Transverse colon (tissue), 4 donors: ENCODE measurements around the gene CHST5. TPM values are rescaled to one million over a fixed set of nuclear protein-coding genes. Genes with fewer than 3 reads are reported as not detected.

Experiments used
- DNase-seq: peaks from one replicate; pipeline ENCODE4 v3.0.0-alpha.2; 2019
- H3K27ac ChIP-seq, 4 donors: fragments of 200-600 bp; sonication (generic); 2 replicates each; pipeline ENCODE4 v1.5.1; 2016 to 2018; ENCODE audit warnings: inconsistent platforms in 4 of 4
- H3K27me3 ChIP-seq: fragments of 200-600 bp; sonication (generic); 2 replicates; pipeline ENCODE4 v1.5.1; 2017; ENCODE audit warnings: inconsistent platforms
- H3K36me3 ChIP-seq, 4 donors: fragments of 200-600 bp; sonication (generic); 2 replicates each; pipeline ENCODE4 v1.5.1; 2017 to 2019; ENCODE audit warnings: inconsistent platforms in 4 of 4
- H3K4me1 ChIP-seq, 4 donors: fragments of 200-600 bp; sonication (generic); 2 replicates each; pipeline ENCODE4 v1.5.1; 2017 to 2020; ENCODE audit warnings: inconsistent platforms in 4 of 4
- H3K4me3 ChIP-seq, 4 donors: fragments of 200-600 bp; sonication (generic); 1 replicate in 1 of 4; 2 replicates in 3 of 4; pipeline versions ENCODE4 v1.5.1 to v1.6.1; 2017 to 2019; ENCODE audit warnings: inconsistent platforms in 4 of 4
- H3K9me3 ChIP-seq, 2 donors: fragments of 200-600 bp; sonication (generic); 2 replicates each; pipeline ENCODE4 v1.5.1; 2017 to 2019; ENCODE audit warnings: inconsistent platforms in 2 of 2
- CTCF ChIP-seq, 5 experiments: fragments of 200-600 bp in 3 of 5; fragments of 450-650 bp in 2 of 5; sonication (generic) in 3 of 5; IDR thresholded peaks; 1 replicate in 2 of 5; 2 replicates in 3 of 5; pipeline ENCODE4 v1.5.1; 2016 to 2017; ENCODE audit warnings: antibody characterized with exemption in 5 of 5, inconsistent platforms in 3 of 5, mild to moderate bottlenecking in 2 of 5, moderate library complexity in 1 of 5
- EP300 ChIP-seq: sonication (generic); formaldehyde crosslinking; IDR thresholded peaks from one replicate; pipeline ENCODE4 v1.6.1; 2017; ENCODE audit warnings: antibody characterized with exemption, low read depth
- POLR2A ChIP-seq: fragments of 450-650 bp; IDR thresholded peaks from one replicate; pipeline ENCODE4 v1.6.1; 2016; ENCODE audit warnings: antibody characterized with exemption, mild to moderate bottlenecking, moderate library complexity
- POLR2AphosphoS5 ChIP-seq, 3 donors: sonication (generic); formaldehyde crosslinking; IDR thresholded peaks; one replicate each; pipeline ENCODE4 v1.6.1; 2016; ENCODE audit warnings: antibody characterized with exemption in 3 of 3
- WGBS, 2 donors: methylation state at CpG; one replicate each; pipeline ENCODE4 v1.1.5; 2018; ENCODE audit warnings: low coverage in 1 of 2; 5-methylcytosine and 5-hydroxymethylcytosine counted together
- in situ Hi-C, 4 donors: fragments of 200-750 bp; cut with MboI; loops; one replicate each; pipeline versions ENCODE4 v1.15.0 to v1.15.1; 2017; ENCODE audit warnings: low sequenced_read_pairs in 3 of 4, low pct_ligation_motif_present in 1 of 4, low pct_unique_long_range_greater_than_20kb in 1 of 4
- intact Hi-C: fragments of 100-400 bp; cut with DNase I; formaldehyde crosslinking; loops from one replicate; pipeline ENCODE4 v1.15.1; 2023; ENCODE audit warnings: low total_unique reads
- total RNA-seq, 4 donors: library from RNA; depleted of rRNA; stranded (reverse); fragments of >200 nt; gene quantifications; one replicate each; pipeline ENCODE4 v1.1.0, GENCODE V29; 2016

The CHST5 gene
- total RNA-seq, 4 donors from 2014 or later, result 17.6 to 52.0 (median 33.8) TPM

- WGBS, 2 donors, result 83 to 86% methylated on average over 1 to 8 of the region's 8 CpGs
- no peak overlapping the region for H3K27ac ChIP-seq
- no peak overlapping the region for H3K4me3 ChIP-seq
These were observed 3.7 kb downstream of the CHST5 start for GRCh38 chr16:75532142-75532765.

GRCh38 chr16:75529959-75530358, 5.9 kb downstream of the CHST5 start:
- Histone ChIP-seq H3K27me3 (no peaks in the 10 kb centered on the region), H3K27ac (no peak overlapping the region), H3K4me1 (peaks cover 3 to 19% (median 12%) of the 10 kb centered on the region in 4 donors), H3K4me3 (no peak overlapping the region), H3K36me3 (no peaks in the 10 kb centered on the region), H3K9me3 (no peaks in the 10 kb centered on the region)
- TF ChIP-seq EP300, result no peak
- TF ChIP-seq POLR2AphosphoS5 (IDR thresholded peaks at IDR 0.05), result no peak
- TF ChIP-seq POLR2A, result no peak
- TF ChIP-seq CTCF (IDR thresholded peaks at IDR 0.05), result no peak
- no peak for DNase-seq
- WGBS, 2 donors, result 98% methylated on average over 29 of the region's 29 CpGs; no CpG with 5 or more reads in 1 of the 2 donors
- intact Hi-C loops, result no loop called here
- in situ Hi-C loops, result no loop called here

More at GRCh38 chr16:75532142-75532765, 3.7 kb downstream of the CHST5 start:
- H3K9me3 ChIP-seq, result no peaks in the 10 kb centered on the region
- in situ Hi-C loops (no loop called here), intact Hi-C loops (no loop called here)
- H3K4me1 ChIP-seq, result peaks cover 3 to 28% (median 19%) of the 10 kb centered on the region in 4 donors
- TF ChIP-seq POLR2A (no peak), CTCF (IDR thresholded peaks at IDR 0.05) (no peak), POLR2AphosphoS5 (IDR thresholded peaks at IDR 0.05) (no peak), EP300 (no peak)
- H3K36me3 ChIP-seq, result no peaks in the 10 kb centered on the region
- DNase-seq, result no peak
- H3K27me3 ChIP-seq, result no peaks in the 10 kb centered on the region

GRCh38 chr16:75529056-75529905, 6.6 kb downstream of the CHST5 start:
- 98% methylated on average over 66 of the region's 81 CpGs; no CpG with 5 or more reads in 1 of the 2 donors for WGBS, 2 donors
- no peak for DNase-seq
- H3K27ac ChIP-seq, result peak overlapping the region; percentile 40 to 80 (median 76)
- in situ Hi-C loops (no loop called here), intact Hi-C loops (no loop called here)
- H3K27me3 ChIP-seq, result no peaks in the 10 kb centered on the region
- TF ChIP-seq EP300 (no peak), POLR2A (no peak), POLR2AphosphoS5 (IDR thresholded peaks at IDR 0.05) (no peak), CTCF (IDR thresholded peaks at IDR 0.05) (no peak)
- H3K4me3 ChIP-seq, result no peak overlapping the region
- H3K36me3 ChIP-seq, result no peaks in the 10 kb centered on the region
- peaks cover 3 to 19% (median 10%) of the 10 kb centered on the region in 4 donors for H3K4me1 ChIP-seq
- H3K9me3 ChIP-seq, result no peaks in the 10 kb centered on the region

GRCh38 chr16:75527825-75528299, 8.0 kb downstream of the CHST5 start:
- in situ Hi-C loops, result no loop called here

More at GRCh38 chr16:75527825-75528299, 8.0 kb downstream of the CHST5 start:
- DNase-seq, result peak; percentile 77
- 46 to 60% methylated on average over 1 to 5 of the region's 5 CpGs for WGBS, 2 donors
- H3K9me3 ChIP-seq, result no peaks in the 10 kb centered on the region
- no peaks in the 10 kb centered on the region for H3K27me3 ChIP-seq
- TF ChIP-seq POLR2AphosphoS5 (IDR thresholded peaks at IDR 0.05), result peak in 2 of 3 donors; percentile 53 to 55
- no peak for TF ChIP-seq CTCF (IDR thresholded peaks at IDR 0.05)
- peak overlapping the region; percentile 58 to 80 (median 76) for H3K27ac ChIP-seq
- H3K36me3 ChIP-seq, result no peaks in the 10 kb centered on the region
- intact Hi-C loops, result no loop called here
- peaks cover 3 to 14% (median 8%) of the 10 kb centered on the region in 4 donors for H3K4me1 ChIP-seq
- H3K4me3 ChIP-seq, result no peak overlapping the region
